IMR-90 (cell line): ENCODE measurements around the gene CTDSPL. TPM values are rescaled to one million over a fixed set of nuclear protein-coding genes. Genes with fewer than 3 reads are reported as not detected.
A peak's percentile ranks its signal among the peaks of the same experiment; 100 is the strongest.

Experiments used
- ATAC-seq: fragments of 200-7000 bp; cut with Tn5 transposase; 2 replicates; pipeline ENCODE4 v1.9.1; 2020; ENCODE audit warnings: low read depth, mild to moderate bottlenecking, moderate library complexity
- BruUV-seq: library from RNA; stranded (reverse); fragments of 400-500 nt; replicated peaks from 2 replicates; lab custom pipeline; 2021; lab: Mats Ljungman, UMichigan
- CTCF ChIA-PET: fragments of 300-600 bp; formaldehyde crosslinking; extraction: SDS; loops from one replicate; lab custom pipeline; 2021; ENCODE audit warnings: antibody characterized with exemption; lab: Yijun Ruan, JAX
- POLR2A ChIA-PET: fragments of 300-600 bp; sonication (Branson Sonifier 250); formaldehyde crosslinking; loops from one replicate; lab custom pipeline; 2022; ENCODE audit warnings: antibody characterized with exemption; ENCODE audit not compliant: unreplicated experiment; lab: Charles Lee
- DNase-seq: peaks from one replicate; pipeline ENCODE4 v3.0.0; 2013
- H2AFZ ChIP-seq: replicated peaks from 2 replicates; pipeline ENCODE3; 2013; ENCODE audit warnings: low read length, mild to moderate bottlenecking; ENCODE audit not compliant: poor library complexity
- H2AK5ac ChIP-seq: 2 replicates; pipeline ENCODE4 v1.6.1; 2013; ENCODE audit warnings: low read depth, low read length, inconsistent platforms
- H2AK9ac ChIP-seq: replicated peaks from 2 replicates; pipeline ENCODE3; 2013; ENCODE audit warnings: mild to moderate bottlenecking, low read depth, low read length, moderate library complexity; ENCODE audit not compliant: poor library complexity
- H2BK120ac ChIP-seq: 2 replicates; pipeline ENCODE4 v1.6.1; 2013; ENCODE audit warnings: low read depth, low read length, inconsistent platforms
- H2BK15ac ChIP-seq: 3 replicates; pipeline ENCODE4 v1.6.1; 2013; ENCODE audit warnings: low read depth, low read length, inconsistent platforms
- H2BK20ac ChIP-seq: 2 replicates; pipeline ENCODE4 v1.6.1; 2013; ENCODE audit warnings: low read depth, mild to moderate bottlenecking, inconsistent platforms, low read length, moderate library complexity
- H2BK5ac ChIP-seq: 2 replicates; pipeline ENCODE4 v1.6.1; 2013; ENCODE audit warnings: mild to moderate bottlenecking, low read depth, low read length, inconsistent platforms; ENCODE audit not compliant: poor library complexity, severe bottlenecking
- H3K14ac ChIP-seq: replicated peaks from 2 replicates; pipeline ENCODE4 v1.6.1; 2013; ENCODE audit warnings: low read depth, low read length, inconsistent platforms
- H3K18ac ChIP-seq: 2 replicates; pipeline ENCODE4 v1.6.1; 2013; ENCODE audit warnings: low read depth, low read length, control low read depth
- H3K23ac ChIP-seq: 2 replicates; pipeline ENCODE4 v1.6.1; 2013; ENCODE audit warnings: low read depth, low read length, inconsistent platforms
- H3K27ac ChIP-seq: 2 replicates; pipeline ENCODE4 v1.5.1; 2013; ENCODE audit warnings: mild to moderate bottlenecking, control low read depth, low read length; ENCODE audit not compliant: insufficient read depth
- H3K27me3 ChIP-seq: 2 replicates; pipeline ENCODE4 v1.6.1; 2013; ENCODE audit warnings: low read length; ENCODE audit not compliant: control insufficient read depth, insufficient read depth
- H3K36me3 ChIP-seq: 2 replicates; pipeline ENCODE4 v1.6.1; 2013; ENCODE audit warnings: low read length, mixed read lengths; ENCODE audit not compliant: control insufficient read depth, insufficient read depth
- H3K4ac ChIP-seq: 2 replicates; pipeline ENCODE4 v1.6.1; 2013; ENCODE audit warnings: low read depth, low read length, inconsistent platforms
- H3K4me1 ChIP-seq: 2 replicates; pipeline ENCODE4 v1.6.1; 2013; ENCODE audit warnings: low read length, mixed read lengths; ENCODE audit not compliant: control insufficient read depth, insufficient read depth
- H3K4me2 ChIP-seq: 2 replicates; pipeline ENCODE4 v1.6.1; 2013; ENCODE audit warnings: low read depth, mild to moderate bottlenecking, control low read depth, low read length, moderate library complexity
- H3K4me3 ChIP-seq: 2 replicates; pipeline ENCODE4 v1.5.1; 2013; ENCODE audit warnings: low read depth, mild to moderate bottlenecking, control low read depth, low read length, moderate library complexity; ENCODE audit not compliant: insufficient read depth
- H3K56ac ChIP-seq: 2 replicates; pipeline ENCODE4 v1.6.1; 2013; ENCODE audit warnings: low read length, inconsistent platforms; ENCODE audit not compliant: insufficient read depth; ENCODE audit errors: extremely low read depth
- H3K79me1 ChIP-seq, 2 experiments: 2 replicates each; pipeline ENCODE4 v1.6.1; 2013; ENCODE audit warnings: low read length in 2 of 2, inconsistent platforms in 1 of 2, low read depth in 1 of 2
- H3K9ac ChIP-seq: 2 replicates; pipeline ENCODE4 v1.6.1; 2013; ENCODE audit warnings: low read depth, low read length, control low read depth
- H3K9me1 ChIP-seq: 2 replicates; pipeline ENCODE4 v1.6.1; 2013; ENCODE audit warnings: low read length, inconsistent platforms; ENCODE audit not compliant: insufficient read depth
- H3K9me3 ChIP-seq: 2 replicates; pipeline ENCODE4 v1.6.1; 2013; ENCODE audit warnings: low read length; ENCODE audit not compliant: control insufficient read depth, insufficient read depth
- H4K20me1 ChIP-seq: 2 replicates; pipeline ENCODE4 v1.6.1; 2013; ENCODE audit warnings: low read length, inconsistent platforms; ENCODE audit not compliant: insufficient read depth
- H4K5ac ChIP-seq: 2 replicates; pipeline ENCODE4 v1.6.1; 2013; ENCODE audit warnings: mild to moderate bottlenecking, low read depth, low read length, control low read depth
- H4K8ac ChIP-seq, 2 experiments: 2 replicates each; pipeline ENCODE4 v1.6.1; 2013; ENCODE audit warnings: low read depth in 2 of 2, low read length in 2 of 2, control low read depth in 1 of 2, inconsistent platforms in 1 of 2
- H4K91ac ChIP-seq: 2 replicates; pipeline ENCODE4 v1.6.1; 2013; ENCODE audit warnings: low read depth, low read length, inconsistent platforms; ENCODE audit not compliant: insufficient read depth
- MXI1 ChIP-seq: IDR thresholded peaks from 2 replicates; pipeline ENCODE4 v1.6.1; 2012; ENCODE audit warnings: low read depth, mild to moderate bottlenecking, low read length, moderate library complexity, borderline replicate concordance
- NFE2L2 ChIP-seq: fragments of 150-350 bp; IDR thresholded peaks from 2 replicates; pipeline ENCODE4 v1.6.1; 2016; ENCODE audit warnings: low read depth, mild to moderate bottlenecking, low read length
- SMC3 ChIP-seq: fragments of 150-350 bp; IDR thresholded peaks from 2 replicates; pipeline ENCODE4 v1.6.1; 2016; ENCODE audit warnings: low read depth, mild to moderate bottlenecking, antibody characterized with exemption, low read length, moderate library complexity
- WGBS, 2 experiments: methylation state at CpG; one replicate each; pipeline versions ENCODE4 v1.1.5 to v1.1.7; 2013; ENCODE audit warnings: missing lambda C conversion rate in 2 of 2; ENCODE audit not compliant: insufficient read length in 1 of 2; ENCODE audit errors: extremely low coverage in 2 of 2; 5-methylcytosine and 5-hydroxymethylcytosine counted together
- dilution Hi-C: fragments of 300-500 bp; cut with HindIII; formaldehyde crosslinking; loops from one replicate; pipeline ENCODE4 v1.14.3; 2018; ENCODE audit warnings: low sequenced_read_pairs; ENCODE audit not compliant: unreplicated experiment
- in situ Hi-C: fragments of 300-500 bp; cut with MboI; formaldehyde crosslinking; loops from 3 replicates; pipeline ENCODE4 v1.14.3; 2019; ENCODE audit warnings: low sequenced_read_pairs, inconsistent platforms, mixed read lengths
- intact Hi-C: fragments of 100-400 bp; cut with micrococcal nuclease; formaldehyde crosslinking; loops from 2 replicates; pipeline ENCODE4 v1.10.0; 2022
- polyA plus RNA-seq, 3 experiments: library from polyadenylated mRNA; depleted of rRNA; stranded (reverse); fragments of >200 nt; gene quantifications; 2 replicates each; pipeline ENCODE4 v1.2.3, GENCODE V29; 2012; ENCODE audit warnings: low replicate concordance in 1 of 3
- total RNA-seq: library from RNA; depleted of rRNA; stranded (reverse); fragments of >200 nt; gene quantifications from 2 replicates; pipeline ENCODE4 v1.2.3, GENCODE V29; 2012

The CTDSPL gene
- total and polyA plus RNA-seq, 2 of the 4 experiments (the other 2 are of a cell fraction) = 24.5 to 29.0 TPM

GRCh38 chr3:37999836-38000235 is 138.2 kb downstream of the CTDSPL start:
- ChIA-PET CTCF (no interaction called here), POLR2A (no interaction called here)
- WGBS, 2 experiments = no CpG with 5 or more reads among the region's 6 CpGs
- H2AK5ac ChIP-seq = peak overlapping the region; percentile 12; the same call in 1 of the 2 replicates
- peak overlapping the region in 1 of 2 experiments; percentile 75; a peak in 2 of 4 replicates for H4K8ac ChIP-seq
- H3K56ac ChIP-seq = no peak overlapping the region
- H3K4me3 ChIP-seq = no peak overlapping the region
- peaks cover 3 to 19% of the 10 kb centered on the region in 2 experiments; a peak in 2 of 4 replicates for H3K79me1 ChIP-seq
- no peak overlapping the region for H3K14ac ChIP-seq
- H2AK9ac ChIP-seq = no peak overlapping the region
- ATAC-seq (no peak), DNase-seq (no peak)
- no peak overlapping the region for H3K18ac ChIP-seq
- H2BK20ac ChIP-seq = no peak overlapping the region
- TF ChIP-seq NFE2L2 (no peak), MXI1 (no peak), SMC3 (no peak)
- H3K9me3 ChIP-seq = no peaks in the 10 kb centered on the region
- no peak overlapping the region for H3K4ac ChIP-seq
- H3K36me3 ChIP-seq = peaks cover 10% of the 10 kb centered on the region
- no peak overlapping the region for H3K23ac ChIP-seq
- BruUV-seq = no TSS peak
- H3K9ac ChIP-seq = no peak overlapping the region
- intact Hi-C loops (no loop called here), dilution Hi-C loops (no loop called here), in situ Hi-C loops (no loop called here)
- H2BK5ac ChIP-seq = no peak overlapping the region
- H2BK120ac ChIP-seq = no peak overlapping the region
- H3K27me3 ChIP-seq = no peaks in the 10 kb centered on the region
- no peak overlapping the region for H2AFZ ChIP-seq
- H4K20me1 ChIP-seq = peaks cover 8% of the 10 kb centered on the region; the same call in 1 of the 2 replicates
- no peak overlapping the region for H3K4me2 ChIP-seq
- H4K91ac ChIP-seq = no peak overlapping the region
- no peak overlapping the region for H3K27ac ChIP-seq
- peaks cover 10% of the 10 kb centered on the region for H3K4me1 ChIP-seq
- H2BK15ac ChIP-seq = no peak overlapping the region
- no peak overlapping the region for H4K5ac ChIP-seq
- peaks cover 19% of the 10 kb centered on the region for H3K9me1 ChIP-seq
